IMR-90 (cell line): Measurements from ENCODE around the gene TCF20. TPM values are rescaled to one million over a fixed set of nuclear protein-coding genes. Genes with fewer than 3 reads are reported as not detected.
A peak's percentile ranks its signal among the peaks of the same experiment; 100 is the strongest.

Experiments used
- ATAC-seq: fragments of 200-7000 bp; cut with Tn5 transposase; 2 replicates; pipeline ENCODE4 v1.9.1; 2020; ENCODE audit warnings: low read depth, mild to moderate bottlenecking, moderate library complexity
- BruUV-seq: library from RNA; stranded (reverse); fragments of 400-500 nt; replicated peaks from 2 replicates; lab custom pipeline; 2021; lab: Mats Ljungman, UMichigan
- CTCF ChIA-PET: fragments of 300-600 bp; formaldehyde crosslinking; extraction: SDS; loops from one replicate; lab custom pipeline; 2021; ENCODE audit warnings: antibody characterized with exemption; lab: Yijun Ruan, JAX
- POLR2A ChIA-PET: fragments of 300-600 bp; sonication (Branson Sonifier 250); formaldehyde crosslinking; loops from one replicate; lab custom pipeline; 2022; ENCODE audit warnings: antibody characterized with exemption; ENCODE audit not compliant: unreplicated experiment; lab: Charles Lee
- DNase-seq: peaks from one replicate; pipeline ENCODE4 v3.0.0; 2013
- H2AFZ ChIP-seq: replicated peaks from 2 replicates; pipeline ENCODE3; 2013; ENCODE audit warnings: low read length, mild to moderate bottlenecking; ENCODE audit not compliant: poor library complexity
- H2AK5ac ChIP-seq: 2 replicates; pipeline ENCODE4 v1.6.1; 2013; ENCODE audit warnings: low read depth, low read length, inconsistent platforms
- H2AK9ac ChIP-seq: replicated peaks from 2 replicates; pipeline ENCODE3; 2013; ENCODE audit warnings: mild to moderate bottlenecking, low read depth, low read length, moderate library complexity; ENCODE audit not compliant: poor library complexity
- H2BK120ac ChIP-seq: 2 replicates; pipeline ENCODE4 v1.6.1; 2013; ENCODE audit warnings: low read depth, low read length, inconsistent platforms
- H2BK15ac ChIP-seq: 3 replicates; pipeline ENCODE4 v1.6.1; 2013; ENCODE audit warnings: low read depth, low read length, inconsistent platforms
- H2BK20ac ChIP-seq: 2 replicates; pipeline ENCODE4 v1.6.1; 2013; ENCODE audit warnings: low read depth, mild to moderate bottlenecking, inconsistent platforms, low read length, moderate library complexity
- H2BK5ac ChIP-seq: 2 replicates; pipeline ENCODE4 v1.6.1; 2013; ENCODE audit warnings: mild to moderate bottlenecking, low read depth, low read length, inconsistent platforms; ENCODE audit not compliant: poor library complexity, severe bottlenecking
- H3K14ac ChIP-seq: replicated peaks from 2 replicates; pipeline ENCODE4 v1.6.1; 2013; ENCODE audit warnings: low read depth, low read length, inconsistent platforms
- H3K18ac ChIP-seq: 2 replicates; pipeline ENCODE4 v1.6.1; 2013; ENCODE audit warnings: low read depth, low read length, control low read depth
- H3K23ac ChIP-seq: 2 replicates; pipeline ENCODE4 v1.6.1; 2013; ENCODE audit warnings: low read depth, low read length, inconsistent platforms
- H3K27ac ChIP-seq: 2 replicates; pipeline ENCODE4 v1.5.1; 2013; ENCODE audit warnings: mild to moderate bottlenecking, control low read depth, low read length; ENCODE audit not compliant: insufficient read depth
- H3K27me3 ChIP-seq: 2 replicates; pipeline ENCODE4 v1.6.1; 2013; ENCODE audit warnings: low read length; ENCODE audit not compliant: control insufficient read depth, insufficient read depth
- H3K36me3 ChIP-seq: 2 replicates; pipeline ENCODE4 v1.6.1; 2013; ENCODE audit warnings: low read length, mixed read lengths; ENCODE audit not compliant: control insufficient read depth, insufficient read depth
- H3K4ac ChIP-seq: 2 replicates; pipeline ENCODE4 v1.6.1; 2013; ENCODE audit warnings: low read depth, low read length, inconsistent platforms
- H3K4me1 ChIP-seq: 2 replicates; pipeline ENCODE4 v1.6.1; 2013; ENCODE audit warnings: low read length, mixed read lengths; ENCODE audit not compliant: control insufficient read depth, insufficient read depth
- H3K4me2 ChIP-seq: 2 replicates; pipeline ENCODE4 v1.6.1; 2013; ENCODE audit warnings: low read depth, mild to moderate bottlenecking, control low read depth, low read length, moderate library complexity
- H3K4me3 ChIP-seq: 2 replicates; pipeline ENCODE4 v1.5.1; 2013; ENCODE audit warnings: low read depth, mild to moderate bottlenecking, control low read depth, low read length, moderate library complexity; ENCODE audit not compliant: insufficient read depth
- H3K56ac ChIP-seq: 2 replicates; pipeline ENCODE4 v1.6.1; 2013; ENCODE audit warnings: low read length, inconsistent platforms; ENCODE audit not compliant: insufficient read depth; ENCODE audit errors: extremely low read depth
- H3K79me1 ChIP-seq, 2 experiments: 2 replicates each; pipeline ENCODE4 v1.6.1; 2013; ENCODE audit warnings: low read length in 2 of 2, inconsistent platforms in 1 of 2, low read depth in 1 of 2
- H3K9ac ChIP-seq: 2 replicates; pipeline ENCODE4 v1.6.1; 2013; ENCODE audit warnings: low read depth, low read length, control low read depth
- H3K9me1 ChIP-seq: 2 replicates; pipeline ENCODE4 v1.6.1; 2013; ENCODE audit warnings: low read length, inconsistent platforms; ENCODE audit not compliant: insufficient read depth
- H3K9me3 ChIP-seq: 2 replicates; pipeline ENCODE4 v1.6.1; 2013; ENCODE audit warnings: low read length; ENCODE audit not compliant: control insufficient read depth, insufficient read depth
- H4K20me1 ChIP-seq: 2 replicates; pipeline ENCODE4 v1.6.1; 2013; ENCODE audit warnings: low read length, inconsistent platforms; ENCODE audit not compliant: insufficient read depth
- H4K5ac ChIP-seq: 2 replicates; pipeline ENCODE4 v1.6.1; 2013; ENCODE audit warnings: mild to moderate bottlenecking, low read depth, low read length, control low read depth
- H4K8ac ChIP-seq, 2 experiments: 2 replicates each; pipeline ENCODE4 v1.6.1; 2013; ENCODE audit warnings: low read depth in 2 of 2, low read length in 2 of 2, control low read depth in 1 of 2, inconsistent platforms in 1 of 2
- H4K91ac ChIP-seq: 2 replicates; pipeline ENCODE4 v1.6.1; 2013; ENCODE audit warnings: low read depth, low read length, inconsistent platforms; ENCODE audit not compliant: insufficient read depth
- BHLHE40 ChIP-seq: fragments of 150-350 bp; IDR thresholded peaks from 2 replicates; pipeline ENCODE4 v1.6.1; 2016; ENCODE audit warnings: mild to moderate bottlenecking, low read depth, low read length
- CEBPB ChIP-seq: IDR thresholded peaks from 2 replicates; pipeline ENCODE4 v1.6.1; 2012; ENCODE audit warnings: low read depth, low read length, improper control_type of control experiment
- CHD1 ChIP-seq: IDR thresholded peaks from 2 replicates; pipeline ENCODE4 v1.6.1; 2012; ENCODE audit warnings: low read depth, low read length, improper control_type of control experiment
- CTCF ChIP-seq: conservative IDR thresholded peaks from 2 replicates; pipeline ENCODE4 v1.5.1; 2012; ENCODE audit warnings: mild to moderate bottlenecking, low read depth, low read length, improper control_type of control experiment
- ELK1 ChIP-seq: fragments of 150-350 bp; IDR thresholded peaks from 2 replicates; pipeline ENCODE4 v1.6.1; 2016; ENCODE audit warnings: low read depth, mild to moderate bottlenecking, low read length, moderate library complexity, borderline replicate concordance
- FOS ChIP-seq: fragments of 150-350 bp; IDR thresholded peaks from 2 replicates; pipeline ENCODE4 v1.6.1; 2016; ENCODE audit warnings: low read depth, low read length
- MAFK ChIP-seq: IDR thresholded peaks from 2 replicates; pipeline ENCODE4 v1.6.1; 2012; ENCODE audit warnings: low read depth, low read length, improper control_type of control experiment
- MAZ ChIP-seq: IDR thresholded peaks from 2 replicates; pipeline ENCODE4 v1.6.1; 2012; ENCODE audit warnings: low read depth, mild to moderate bottlenecking, low read length, improper control_type of control experiment, moderate library complexity, borderline replicate concordance
- MXI1 ChIP-seq: IDR thresholded peaks from 2 replicates; pipeline ENCODE4 v1.6.1; 2012; ENCODE audit warnings: low read depth, mild to moderate bottlenecking, low read length, moderate library complexity, borderline replicate concordance
- NFE2L2 ChIP-seq: fragments of 150-350 bp; IDR thresholded peaks from 2 replicates; pipeline ENCODE4 v1.6.1; 2016; ENCODE audit warnings: low read depth, mild to moderate bottlenecking, low read length
- POLR2A ChIP-seq: IDR thresholded peaks from 2 replicates; pipeline ENCODE4 v1.6.1; 2012; ENCODE audit warnings: mild to moderate bottlenecking, low read depth, low read length
- RAD21 ChIP-seq: IDR thresholded peaks from 2 replicates; pipeline ENCODE4 v1.6.1; 2012; ENCODE audit warnings: low read length, improper control_type of control experiment
- RCOR1 ChIP-seq: IDR thresholded peaks from 2 replicates; pipeline ENCODE4 v1.6.1; 2012; ENCODE audit warnings: mild to moderate bottlenecking, low read length, improper control_type of control experiment; ENCODE audit not compliant: insufficient replicate concordance
- SMC3 ChIP-seq: fragments of 150-350 bp; IDR thresholded peaks from 2 replicates; pipeline ENCODE4 v1.6.1; 2016; ENCODE audit warnings: low read depth, mild to moderate bottlenecking, antibody characterized with exemption, low read length, moderate library complexity
- WGBS, 2 experiments: methylation state at CpG; one replicate each; pipeline versions ENCODE4 v1.1.5 to v1.1.7; 2013; ENCODE audit warnings: missing lambda C conversion rate in 2 of 2; ENCODE audit not compliant: insufficient read length in 1 of 2; ENCODE audit errors: extremely low coverage in 2 of 2; 5-methylcytosine and 5-hydroxymethylcytosine counted together
- dilution Hi-C: fragments of 300-500 bp; cut with HindIII; formaldehyde crosslinking; loops from one replicate; pipeline ENCODE4 v1.14.3; 2018; ENCODE audit warnings: low sequenced_read_pairs; ENCODE audit not compliant: unreplicated experiment
- in situ Hi-C: fragments of 300-500 bp; cut with MboI; formaldehyde crosslinking; loops from 3 replicates; pipeline ENCODE4 v1.14.3; 2019; ENCODE audit warnings: low sequenced_read_pairs, inconsistent platforms, mixed read lengths
- intact Hi-C: fragments of 100-400 bp; cut with micrococcal nuclease; formaldehyde crosslinking; loops from 2 replicates; pipeline ENCODE4 v1.10.0; 2022
- polyA plus RNA-seq, 3 experiments: library from polyadenylated mRNA; depleted of rRNA; stranded (reverse); fragments of >200 nt; gene quantifications; 2 replicates each; pipeline ENCODE4 v1.2.3, GENCODE V29; 2012; ENCODE audit warnings: low replicate concordance in 1 of 3
- total RNA-seq: library from RNA; depleted of rRNA; stranded (reverse); fragments of >200 nt; gene quantifications from 2 replicates; pipeline ENCODE4 v1.2.3, GENCODE V29; 2012
- TF ChIP-seq, protein P1 (sequence below): fragments of 150-350 bp; IDR thresholded peaks from 2 replicates; pipeline ENCODE4 v1.6.1; 2017; ENCODE audit warnings: mild to moderate bottlenecking, antibody characterized with exemption, low read length, low read depth

TCF20 gene
- total and polyA plus RNA-seq, 2 of the 4 experiments (the other 2 are of a cell fraction): 8.9 to 23.7 TPM

DNA sequence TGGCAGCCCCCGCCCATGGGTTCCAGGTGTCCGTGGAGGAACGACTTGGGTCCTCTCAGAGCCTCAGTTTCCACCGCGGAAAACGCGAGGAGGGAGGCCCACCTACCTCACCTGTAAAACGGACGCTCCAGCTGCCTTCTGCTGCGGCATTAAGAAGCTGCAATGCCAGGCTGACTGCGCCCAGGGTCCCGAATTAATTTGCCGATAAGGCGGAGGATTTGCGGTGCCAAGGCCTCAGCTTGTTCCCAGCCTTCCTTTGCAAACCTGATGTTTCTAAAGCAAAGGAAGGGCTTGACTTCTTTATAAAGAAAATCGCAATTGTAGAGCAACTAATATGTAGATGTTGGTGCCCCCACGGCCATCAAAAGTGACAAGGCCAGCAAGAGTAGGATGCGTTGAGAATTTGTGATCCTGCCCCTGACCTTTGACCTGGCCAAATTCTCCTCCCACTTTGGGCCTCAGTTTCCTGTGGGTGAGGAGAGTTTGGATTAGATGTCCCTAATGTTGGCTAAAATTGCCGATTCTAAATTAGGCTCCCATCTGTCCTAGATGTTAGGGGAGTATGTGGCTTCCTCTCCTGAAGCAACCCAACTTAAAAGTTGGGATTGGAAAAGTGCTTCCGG is 849 bp upstream of the TCF20 start:
- Histone ChIP-seq H3K18ac (no peak overlapping the region), H3K4ac (no peak overlapping the region; the same call in 1 of the 2 replicates), H4K20me1 (peaks cover 22% of the 10 kb centered on the region), H3K4me2 (no peak overlapping the region), H3K9me3 (no peaks in the 10 kb centered on the region), H4K91ac (no peak overlapping the region), H2BK15ac (no peak overlapping the region), H3K4me3 (no peak overlapping the region), H3K23ac (no peak overlapping the region), H2BK120ac (no peak overlapping the region), H3K27me3 (no peaks in the 10 kb centered on the region), H3K27ac (no peak overlapping the region), H3K79me1 (peaks cover 16 to 29% of the 10 kb centered on the region in 2 experiments), H3K9me1 (no peaks in the 10 kb centered on the region), H2BK20ac (no peak overlapping the region), H2AK9ac (peak overlapping the region; percentile 88), H3K14ac (no peak overlapping the region), H2AFZ (peak overlapping the region; percentile 97), H3K4me1 (no peaks in the 10 kb centered on the region), H3K56ac (no peak overlapping the region), H2AK5ac (no peak overlapping the region), H4K5ac (no peak overlapping the region), H3K9ac (no peak overlapping the region), H2BK5ac (no peak overlapping the region), H3K36me3 (no peaks in the 10 kb centered on the region), H4K8ac (no peak overlapping the region; a peak in 1 of 4 replicates)
- dilution Hi-C loops: no loop called here
- ChIA-PET POLR2A (no interaction called here), CTCF (no interaction called here)
- ATAC-seq (no peak), DNase-seq (no peak)
- intact Hi-C loops: no loop called here
- WGBS, 2 experiments: 92% methylated on average over 12 of the region's 20 CpGs; no CpG with 5 or more reads in 1 of the 2 experiments
- BruUV-seq: no TSS peak
- TF ChIP-seq MAFK (no peak), CEBPB (no peak), POLR2A (no peak), NFE2L2 (no peak), CHD1 (no peak), FOS (no peak), RAD21 (no peak), MAZ (no peak), ELK1 (no peak), MXI1 (no peak), SMC3 (no peak), CTCF (no peak), BHLHE40 (no peak), RCOR1 (no peak)
- TF ChIP-seq, protein P1, sequence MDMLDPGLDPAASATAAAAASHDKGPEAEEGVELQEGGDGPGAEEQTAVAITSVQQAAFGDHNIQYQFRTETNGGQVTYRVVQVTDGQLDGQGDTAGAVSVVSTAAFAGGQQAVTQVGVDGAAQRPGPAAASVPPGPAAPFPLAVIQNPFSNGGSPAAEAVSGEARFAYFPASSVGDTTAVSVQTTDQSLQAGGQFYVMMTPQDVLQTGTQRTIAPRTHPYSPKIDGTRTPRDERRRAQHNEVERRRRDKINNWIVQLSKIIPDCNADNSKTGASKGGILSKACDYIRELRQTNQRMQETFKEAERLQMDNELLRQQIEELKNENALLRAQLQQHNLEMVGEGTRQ: no peak
- in situ Hi-C loops: no loop called here
